Right lobe of liver (tissue), 4 donors: ENCODE results near the gene NCAPG.

ENCODE experiments used
- CTCF ChIP-seq, 4 donors: fragments of 200-600 bp in 3 of 4; fragments of 450-650 bp in 1 of 4; IDR thresholded peaks; one replicate each; pipeline versions ENCODE4 v1.5.1 to v1.8.0; 2016 to 2022; ENCODE audit warnings: antibody characterized with exemption in 4 of 4, mild to moderate bottlenecking in 2 of 4
- POLR2A ChIP-seq: fragments of 450-650 bp; IDR thresholded peaks from one replicate; pipeline ENCODE4 v1.6.1; 2017; ENCODE audit warnings: antibody characterized with exemption, mild to moderate bottlenecking
- donor health status: DM: no; HTN: no; CAD: no.
- donor health status: DM: no; HTN: no; CAD: no.
- donor health status: DM: no; HTN: yes; CAD: no.

DNA sequence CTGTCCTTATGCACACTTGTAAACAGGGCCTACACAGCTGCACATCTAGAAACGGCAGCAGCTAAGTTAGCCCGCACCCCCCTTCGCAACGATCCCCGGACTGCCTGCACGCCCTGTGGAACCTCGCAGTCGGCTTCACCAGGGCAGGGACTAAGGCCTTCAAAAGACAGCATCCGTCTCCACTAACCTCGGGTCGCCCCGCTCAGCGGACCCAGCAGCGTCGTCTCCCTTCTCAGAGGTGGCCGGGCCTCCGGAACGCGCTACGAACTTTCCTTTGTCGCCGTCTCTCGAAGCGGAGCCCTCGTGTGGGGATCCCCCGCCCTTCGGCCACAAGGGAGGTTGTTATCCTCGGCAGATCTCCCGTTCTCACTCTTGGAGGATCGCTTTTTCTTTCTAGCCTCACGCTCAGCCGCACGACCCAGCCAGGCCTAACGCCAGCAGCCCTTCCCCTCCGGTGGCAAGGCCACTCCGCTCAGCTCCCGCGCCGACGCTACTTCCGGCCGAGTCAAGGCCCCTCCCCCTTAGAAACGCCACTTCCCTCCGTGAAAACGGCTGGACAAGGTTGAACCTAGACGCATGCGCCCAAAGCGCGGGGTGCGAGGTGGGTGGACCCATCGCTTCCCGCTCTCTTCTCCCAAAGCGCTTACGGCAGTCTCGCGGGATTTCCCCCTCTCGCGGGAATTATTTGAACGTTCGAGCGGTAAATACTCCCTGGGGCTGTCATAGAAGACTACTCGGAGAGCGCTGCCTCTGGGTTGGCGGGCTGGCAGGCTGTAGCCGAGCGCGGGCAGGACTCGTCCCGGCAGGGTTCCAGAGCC lies at the start of gene NCAPG, which contains the start of gene DCAF16:
- TF ChIP-seq POLR2A: peak; percentile 97
- TF ChIP-seq CTCF (IDR thresholded peaks at IDR 0.05): no peak
